Lower leg skin (tissue), 4 donors: ENCODE results near the gene HTR7. TPM values are rescaled to one million over a fixed set of nuclear protein-coding genes. Genes with fewer than 3 reads are reported as not detected.

ENCODE experiments used
- DNase-seq, 2 donors: peaks; one replicate each; pipeline ENCODE4 v3.0.0-alpha.2; 2019; ENCODE audit warnings: low spot score in 2 of 2
- H3K4me3 ChIP-seq: fragments of 200-600 bp; sonication (generic); 2 replicates; pipeline ENCODE4 v1.5.1; 2017; ENCODE audit warnings: mild to moderate bottlenecking, low read depth; ENCODE audit not compliant: poor library complexity, severe bottlenecking
- CTCF ChIP-seq, 3 donors: fragments of 450-650 bp; IDR thresholded peaks; one replicate each; pipeline ENCODE4 v1.5.1; 2016; ENCODE audit warnings: antibody characterized with exemption in 3 of 3, mild to moderate bottlenecking in 3 of 3, moderate library complexity in 2 of 3
- POLR2A ChIP-seq, 2 donors: fragments of 450-650 bp; IDR thresholded peaks; one replicate each; pipeline ENCODE4 v1.6.1; 2016 to 2017; ENCODE audit warnings: antibody characterized with exemption in 2 of 2, mild to moderate bottlenecking in 1 of 2, moderate library complexity in 1 of 2
- WGBS, 2 donors: methylation state at CpG; one replicate each; pipeline ENCODE4 v1.1.5; 2018; 5-methylcytosine and 5-hydroxymethylcytosine counted together
- intact Hi-C: fragments of 100-400 bp; cut with DNase I; formaldehyde crosslinking; loops from one replicate; pipeline ENCODE4 v1.15.0; 2023; ENCODE audit warnings: low total_unique reads
- total RNA-seq, 4 donors: library from RNA; depleted of rRNA; stranded (reverse); fragments of >200 nt; gene quantifications; one replicate each; pipeline ENCODE4 v1.1.0, GENCODE V29; 2016

The HTR7 gene
- total RNA-seq, 4 donors from 2014 or later: 0.08 to 0.94 (median 0.45) TPM

- 62 to 66% methylated on average over 9 of the region's 9 CpGs for WGBS, 2 donors
- DNase-seq: no peak
- TF ChIP-seq POLR2A (IDR thresholded peaks at IDR 0.05) (no peak), CTCF (IDR thresholded peaks at IDR 0.05) (no peak)
- intact Hi-C loops: no loop called here
- no peak overlapping the region for H3K4me3 ChIP-seq
These were observed 70.2 kb downstream of the HTR7 start for GRCh38 chr10:90787393-90788198.

- DNase-seq: no peak
- 69% methylated on average over 4 of the region's 4 CpGs for WGBS, 2 donors
- intact Hi-C loops: no loop called here
- TF ChIP-seq CTCF (IDR thresholded peaks at IDR 0.05): no peak
- TF ChIP-seq POLR2A (IDR thresholded peaks at IDR 0.05): no peak
- no peak overlapping the region for H3K4me3 ChIP-seq
These were observed 72.1 kb downstream of the HTR7 start for GRCh38 chr10:90785782-90786181.

- no peak overlapping the region for H3K4me3 ChIP-seq
- TF ChIP-seq POLR2A (IDR thresholded peaks at IDR 0.05) (no peak), CTCF (IDR thresholded peaks at IDR 0.05) (no peak)
- WGBS, 2 donors: 62 to 85% methylated on average over 4 of the region's 4 CpGs
- intact Hi-C loops: loop anchor here (5.0 kb wide), 1 partner anchor 1813 kb away; no protein-coding TSS in a partner anchor
- no peak for DNase-seq
These were observed 73.1 kb downstream of the HTR7 start for GRCh38 chr10:90784771-90785170.

- no peak overlapping the region for H3K4me3 ChIP-seq
- intact Hi-C loops: loop anchor here (5.0 kb wide), 1 partner anchor 1817 kb away; no protein-coding TSS in a partner anchor
- 80 to 84% methylated on average over 4 of the region's 4 CpGs for WGBS, 2 donors
- no peak for DNase-seq
- TF ChIP-seq CTCF (IDR thresholded peaks at IDR 0.05) (no peak), POLR2A (IDR thresholded peaks at IDR 0.05) (no peak)
These were observed 77.4 kb downstream of the HTR7 start for GRCh38 chr10:90780488-90780887.

- 76 to 79% methylated on average over 3 of the region's 3 CpGs for WGBS, 2 donors
- no peak overlapping the region for H3K4me3 ChIP-seq
- no peak for TF ChIP-seq POLR2A (IDR thresholded peaks at IDR 0.05)
- no peak for TF ChIP-seq CTCF (IDR thresholded peaks at IDR 0.05)
- DNase-seq: no peak
- intact Hi-C loops: no loop called here
These were observed 78.3 kb downstream of the HTR7 start for GRCh38 chr10:90779548-90779947.
